RPMI8226 (cell line): ENCODE results near the gene USP36.

Experiments used
- DNase-seq: peaks from one replicate; pipeline ENCODE4 v3.0.0-alpha.2; 2015

USP36 gene

GRCh38 chr17:78789149-78789662 is 51.4 kb downstream of the USP36 start:
- no peak for DNase-seq

DNA sequence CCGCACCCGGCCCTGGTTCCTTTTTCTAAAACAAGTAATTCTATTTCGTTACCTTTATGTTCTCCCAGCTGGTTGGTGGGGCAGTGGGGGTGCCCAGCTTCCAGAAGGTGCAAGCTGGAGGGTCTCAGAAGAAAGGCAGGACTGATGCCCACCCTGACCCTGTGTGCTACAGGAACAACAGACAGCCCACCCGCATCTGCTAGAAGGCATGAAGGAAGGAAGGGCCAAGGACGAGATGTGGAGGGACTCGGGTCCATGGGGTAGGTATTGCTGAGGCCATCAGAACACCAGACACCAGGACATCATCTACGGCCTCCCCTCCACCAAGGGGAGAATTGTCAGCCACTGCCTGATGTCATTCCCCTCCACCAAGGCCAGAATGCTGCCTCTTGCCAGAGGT is 52.2 kb downstream of the USP36 start:
- DNase-seq = no peak

DNA sequence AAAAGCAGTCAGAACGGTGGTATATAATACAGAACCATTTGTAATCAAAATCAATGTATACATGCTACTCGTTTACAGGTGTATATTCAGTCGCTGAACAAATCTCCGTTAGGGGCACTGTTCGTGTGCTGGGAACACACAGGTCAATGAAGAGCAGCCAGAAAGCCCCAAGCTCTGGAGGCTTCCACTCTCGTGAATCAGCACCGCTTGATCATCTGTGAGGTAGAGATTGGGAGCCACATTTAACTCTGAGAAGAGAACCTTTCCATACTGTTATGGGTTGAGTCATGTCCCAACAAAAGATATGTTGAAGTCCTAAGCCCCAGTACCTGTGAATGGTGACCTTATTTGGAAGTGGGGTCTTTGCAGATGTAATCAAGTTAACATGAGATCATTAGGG is 53.2 kb downstream of the USP36 start:
- no peak for DNase-seq

GRCh38 chr17:78785663-78786057 is 55.0 kb downstream of the USP36 start:
- no peak for DNase-seq

DNA sequence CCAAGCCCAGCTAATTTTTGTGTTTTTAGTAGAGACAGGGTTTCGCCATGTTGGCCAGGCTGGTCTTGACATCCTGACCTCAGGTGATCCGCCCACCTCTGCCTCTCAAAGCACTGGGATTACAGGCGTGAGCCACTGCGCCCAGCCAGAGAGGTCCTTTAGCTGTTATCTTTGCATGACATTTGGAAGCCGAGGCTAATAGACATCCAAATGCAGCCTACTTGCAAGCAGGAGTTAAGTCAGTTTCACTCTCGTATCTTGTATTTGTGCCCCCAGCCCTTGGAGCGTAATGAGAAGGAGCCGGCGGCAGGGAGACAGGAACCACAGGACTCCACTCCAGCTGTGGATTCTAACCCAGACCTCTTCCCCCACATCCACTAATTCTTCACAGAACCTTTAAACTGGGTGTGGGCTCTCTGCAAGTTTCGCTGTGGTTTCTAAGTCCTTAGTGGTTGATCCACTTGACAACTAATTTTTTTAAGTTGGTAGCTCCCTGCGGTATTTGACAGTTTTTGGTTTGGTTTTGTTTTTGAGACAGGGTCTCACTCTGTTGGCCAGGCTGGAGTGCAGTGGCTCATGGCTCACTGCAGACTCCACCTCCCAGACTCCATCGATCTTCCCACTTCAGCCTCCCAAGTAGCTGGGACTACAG is 55.5 kb downstream of the USP36 start:
- DNase-seq = no peak

- no peak for DNase-seq
These were observed 56.3 kb downstream of the USP36 start for GRCh38 chr17:78784352-78784751.

GRCh38 chr17:78783711-78784324 is 56.8 kb downstream of the USP36 start:
- peak; percentile 76 for DNase-seq

- no peak for DNase-seq
These were observed 58.7 kb downstream of the USP36 start, which contains the start of gene CYTH1 for GRCh38 chr17:78781893-78782304. Gene CYTH1 (minus strand): TSS chr17:78782273. CDS start chr17:78782223, 50 bp downstream.

GRCh38 chr17:78781104-78781892 is 59.3 kb downstream of the USP36 start:
- peak; percentile 67 for DNase-seq

DNA sequence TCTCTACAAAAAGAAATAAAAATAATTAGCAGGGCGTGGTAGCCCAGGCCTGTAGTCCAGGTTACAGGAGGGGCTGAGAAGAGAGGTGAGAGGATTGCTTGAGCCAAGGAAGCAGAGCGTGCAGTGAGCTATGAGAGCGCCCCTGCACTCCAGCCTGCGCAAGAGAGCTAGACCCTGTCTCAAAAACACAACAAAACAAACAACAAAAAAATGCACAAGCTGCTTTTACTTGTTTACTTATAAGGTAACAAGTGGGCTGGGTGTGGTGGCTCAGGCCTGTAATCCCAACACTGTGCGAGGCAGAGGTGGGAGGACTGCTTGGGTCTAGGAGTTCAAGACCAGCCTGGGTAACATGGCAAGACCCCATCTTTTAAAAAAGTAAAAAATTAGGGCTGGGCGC is 60.3 kb downstream of the USP36 start:
- DNase-seq = peak; percentile 52

- DNase-seq = peak; percentile 73
These were observed 60.8 kb downstream of the USP36 start for GRCh38 chr17:78779850-78780249.

GRCh38 chr17:78779286-78779651 is 61.3 kb downstream of the USP36 start:
- DNase-seq = peak; percentile 17

- DNase-seq = no peak
These were observed 62.7 kb downstream of the USP36 start for GRCh38 chr17:78777881-78778280.

GRCh38 chr17:78774956-78775571 is 65.5 kb downstream of the USP36 start:
- peak; percentile 52 for DNase-seq

GRCh38 chr17:78774453-78774852 is 66.2 kb downstream of the USP36 start:
- DNase-seq = peak; percentile 37

DNA sequence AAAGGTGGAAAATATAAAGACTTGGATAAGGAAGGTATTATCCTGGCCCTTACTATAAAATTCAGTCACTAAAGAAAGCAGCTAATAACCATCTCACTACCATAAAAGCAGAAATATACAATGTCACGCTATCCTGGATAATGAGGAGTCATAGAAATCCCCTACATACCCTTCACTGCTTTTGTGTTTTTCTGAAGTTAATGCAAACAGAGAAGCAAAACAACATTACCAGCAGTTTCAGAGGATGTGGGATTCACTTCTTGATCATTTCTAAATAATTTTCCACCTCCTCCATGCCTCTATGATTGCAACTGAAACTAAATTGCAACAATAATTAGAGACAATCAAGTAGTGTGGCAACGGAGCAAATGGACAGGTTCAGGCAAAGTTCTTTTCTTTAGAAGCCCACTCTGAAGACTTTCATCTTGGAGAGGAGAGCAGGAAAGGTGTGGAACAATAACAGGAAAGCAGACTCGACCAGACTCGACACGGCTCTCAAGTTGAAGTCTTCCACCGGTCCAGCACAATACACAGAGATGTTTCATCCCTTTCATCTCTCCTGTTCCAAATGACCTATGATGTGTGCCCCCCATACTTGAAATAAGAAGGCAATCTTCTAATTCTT is 68.7 kb downstream of the USP36 start:
- DNase-seq = peak; percentile 34

DNA sequence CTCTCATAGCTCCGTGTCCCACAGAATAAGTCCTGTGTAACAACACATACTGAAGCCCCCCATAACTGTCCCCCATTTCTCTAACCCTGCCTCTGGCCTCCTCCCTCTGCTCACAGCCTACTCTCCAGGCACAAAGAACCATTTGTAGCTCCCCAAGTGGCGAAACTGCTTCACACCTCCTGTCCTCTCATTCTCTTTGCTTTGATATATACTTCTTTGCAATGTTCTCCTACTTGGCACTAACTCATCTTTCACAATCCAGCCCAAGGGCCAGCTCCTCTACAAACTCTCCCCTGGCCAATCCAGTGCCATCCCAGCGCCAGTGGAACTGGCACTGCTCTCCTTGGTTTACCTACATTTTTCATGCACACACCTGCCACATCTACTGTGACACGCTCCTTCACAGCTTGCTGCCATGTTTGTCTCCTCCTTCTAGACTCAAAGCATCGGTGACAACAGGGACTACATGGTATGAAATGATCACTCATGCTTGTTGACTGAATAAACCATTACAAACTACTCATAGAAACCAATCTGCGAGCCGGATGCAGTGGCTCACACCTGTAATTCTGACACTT is 71.3 kb downstream of the USP36 start:
- DNase-seq = no peak

GRCh38 chr17:78767806-78768205 is 72.8 kb downstream of the USP36 start:
- DNase-seq = no peak

- no peak for DNase-seq
These were observed 73.8 kb downstream of the USP36 start for GRCh38 chr17:78766743-78767294.

GRCh38 chr17:78766225-78766624 is 74.4 kb downstream of the USP36 start:
- no peak for DNase-seq

DNA sequence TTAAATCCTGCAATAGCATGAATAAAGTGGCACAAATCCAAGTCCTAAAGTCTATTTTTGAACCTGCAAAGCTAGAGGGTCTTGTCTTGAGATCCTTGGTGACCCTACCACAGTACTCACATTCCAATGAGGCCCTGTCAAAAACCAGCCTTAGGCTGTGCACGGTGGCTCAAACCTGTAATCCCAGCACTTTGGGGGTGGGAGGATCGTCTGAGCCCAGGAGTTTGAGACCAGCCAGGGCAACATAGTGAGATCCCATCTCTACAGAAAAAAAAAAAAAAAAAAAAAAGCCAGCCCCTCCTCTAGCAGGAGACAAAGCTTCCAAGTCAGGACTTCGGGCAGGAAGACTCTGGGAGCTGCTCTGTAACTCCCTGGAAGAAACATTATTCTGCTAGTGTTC is 74.8 kb downstream of the USP36 start:
- DNase-seq = no peak

DNA sequence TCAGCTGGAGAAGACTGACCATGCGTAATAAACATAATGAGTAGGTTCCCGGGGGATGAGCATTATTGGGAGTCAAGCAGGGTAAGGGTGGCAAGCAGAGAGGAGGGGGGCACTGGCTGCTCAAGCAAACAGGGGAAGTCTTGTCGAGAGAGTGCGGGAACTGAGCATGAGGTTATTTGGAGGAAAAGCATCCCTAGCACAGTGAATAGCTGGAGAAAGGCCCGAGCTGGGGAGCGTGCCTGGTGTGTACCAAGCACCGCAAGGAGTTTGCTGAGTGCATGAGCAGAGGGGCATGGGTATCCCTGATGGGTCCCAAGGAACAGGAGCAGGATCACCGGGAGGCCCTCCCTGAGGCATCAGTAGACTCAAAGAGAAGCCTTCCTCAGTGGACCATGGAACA is 75.7 kb downstream of the USP36 start:
- no peak for DNase-seq
